HEK293 (cell line): ENCODE results near the gene CALCOCO1.

Experiments
- CTCF ChIA-PET: fragments of 350-600 bp; formaldehyde crosslinking; extraction: SDS; loops from one replicate; lab custom pipeline; 2021; ENCODE audit warnings: antibody characterized with exemption; lab: Yijun Ruan, JAX
- POLR2A ChIA-PET: fragments of 300-600 bp; formaldehyde crosslinking; extraction: SDS; loops from one replicate; lab custom pipeline; 2020; ENCODE audit warnings: antibody characterized with exemption, inconsistent platforms; lab: Yijun Ruan, JAX
- H3K27ac ChIP-seq: fragments of 200-500 bp; sonication (Bioruptor generic); 2 replicates; pipeline ENCODE4 v1.5.1; 2014; ENCODE audit warnings: low read depth, low read length, control low read depth, inconsistent platforms; ENCODE audit errors: extremely low read depth
- H3K36me3 ChIP-seq, 2 experiments: fragments of 200-500 bp in 1 of 2; sonication (Bioruptor generic) in 1 of 2; 1 replicate in 1 of 2; 2 replicates in 1 of 2; pipeline ENCODE4 v1.5.1; 2014 to 2017; ENCODE audit warnings: inconsistent platforms in 2 of 2, low read length in 2 of 2; ENCODE audit not compliant: control insufficient read depth in 2 of 2, insufficient read depth in 1 of 2
- H3K4me1 ChIP-seq: fragments of 200-500 bp; sonication (Bioruptor generic); 2 replicates; pipeline ENCODE4 v1.5.1; 2014; ENCODE audit warnings: mild to moderate bottlenecking, low read length, inconsistent platforms; ENCODE audit not compliant: control insufficient read depth, insufficient read depth
- H3K4me3 ChIP-seq: 2 replicates; pipeline ENCODE4 v1.5.1; 2011; ENCODE audit warnings: low read depth, mild to moderate bottlenecking, control low read depth, low read length, moderate library complexity
- H3K9me3 ChIP-seq: fragments of 200-500 bp; sonication (Bioruptor generic); 2 replicates; pipeline ENCODE4 v1.5.1; 2014; ENCODE audit warnings: low read depth, low read length, inconsistent platforms; ENCODE audit not compliant: control insufficient read depth, insufficient read depth
- BCL6B ChIP-seq: fragments of 450-650 bp; formaldehyde crosslinking; IDR thresholded peaks from 2 replicates; pipeline ENCODE4 v1.5.1; 2017; ENCODE audit warnings: missing biosample characterization, missing genetic modification characterization
- GFI1B ChIP-seq: fragments of 450-650 bp; formaldehyde crosslinking; IDR thresholded peaks from 2 replicates; pipeline ENCODE4 v1.5.1; 2016; ENCODE audit warnings: missing biosample characterization, missing genetic modification characterization
- GLIS2 ChIP-seq: fragments of 450-650 bp; formaldehyde crosslinking; IDR thresholded peaks from 2 replicates; pipeline ENCODE4 v1.5.1; 2016; ENCODE audit warnings: missing biosample characterization, missing genetic modification characterization
- MEIS1 ChIP-seq: sonication (generic); formaldehyde crosslinking; IDR thresholded peaks from 2 replicates; pipeline ENCODE4 v1.8.1; 2022; ENCODE audit warnings: missing genetic modification reagents, mild to moderate bottlenecking, borderline replicate concordance
- MZF1 ChIP-seq: fragments of 450-650 bp; formaldehyde crosslinking; IDR thresholded peaks from 2 replicates; pipeline ENCODE4 v1.5.1; 2017; ENCODE audit warnings: missing biosample characterization, missing genetic modification characterization, borderline replicate concordance
- PATZ1 ChIP-seq: fragments of 450-650 bp; formaldehyde crosslinking; IDR thresholded peaks from 2 replicates; pipeline ENCODE4 v1.5.1; 2016; ENCODE audit warnings: missing biosample characterization, missing genetic modification characterization
- REPIN1 ChIP-seq: fragments of 450-650 bp; formaldehyde crosslinking; IDR thresholded peaks from 2 replicates; pipeline ENCODE4 v1.5.1; 2017; ENCODE audit warnings: missing biosample characterization, missing genetic modification characterization, low read depth
- SCRT1 ChIP-seq: fragments of 450-650 bp; formaldehyde crosslinking; IDR thresholded peaks from 2 replicates; pipeline ENCODE4 v1.5.1; 2016; ENCODE audit warnings: missing biosample characterization, missing genetic modification characterization, borderline replicate concordance
- SCRT2 ChIP-seq: fragments of 450-650 bp; formaldehyde crosslinking; IDR thresholded peaks from 2 replicates; pipeline ENCODE4 v1.5.1; 2016; ENCODE audit warnings: missing biosample characterization, missing genetic modification characterization
- SETDB1 ChIP-seq: IDR thresholded peaks from one replicate; pipeline ENCODE4 v1.6.1; 2017; ENCODE audit warnings: mild to moderate bottlenecking, low read length, moderate library complexity, mixed read lengths; ENCODE audit not compliant: insufficient read length
- ZBTB17 ChIP-seq: fragments of 450-650 bp; formaldehyde crosslinking; IDR thresholded peaks from 2 replicates; pipeline ENCODE4 v1.5.1; 2016; ENCODE audit warnings: missing biosample characterization, missing genetic modification characterization
- ZNF138 ChIP-seq: fragments of 450-650 bp; formaldehyde crosslinking; IDR thresholded peaks from 2 replicates; pipeline ENCODE4 v1.5.1; 2016; ENCODE audit warnings: missing biosample characterization, missing genetic modification characterization, borderline replicate concordance
- ZNF248 ChIP-seq: fragments of 450-650 bp; formaldehyde crosslinking; IDR thresholded peaks from 2 replicates; pipeline ENCODE4 v1.5.1; 2017; ENCODE audit warnings: missing biosample characterization, missing genetic modification characterization
- ZNF266 ChIP-seq: fragments of 450-650 bp; formaldehyde crosslinking; IDR thresholded peaks from 2 replicates; pipeline ENCODE4 v1.5.1; 2016; ENCODE audit warnings: missing biosample characterization, missing genetic modification characterization, low read depth
- ZNF280D ChIP-seq: fragments of 450-650 bp; formaldehyde crosslinking; IDR thresholded peaks from 2 replicates; pipeline ENCODE4 v1.5.1; 2016; ENCODE audit warnings: missing biosample characterization, missing genetic modification characterization
- ZNF335 ChIP-seq: fragments of 450-650 bp; formaldehyde crosslinking; conservative IDR thresholded peaks from 2 replicates; pipeline ENCODE4 v1.5.1; 2016; ENCODE audit warnings: missing biosample characterization, missing genetic modification characterization
- ZNF394 ChIP-seq: fragments of 450-650 bp; formaldehyde crosslinking; IDR thresholded peaks from 2 replicates; pipeline ENCODE4 v1.5.1; 2016; ENCODE audit warnings: missing biosample characterization, missing genetic modification characterization, mild to moderate bottlenecking, moderate library complexity, borderline replicate concordance
- ZNF510 ChIP-seq: fragments of 450-650 bp; formaldehyde crosslinking; IDR thresholded peaks from 2 replicates; pipeline ENCODE4 v1.5.1; 2018; ENCODE audit warnings: mild to moderate bottlenecking, missing genetic modification characterization, missing biosample characterization; ENCODE audit not compliant: insufficient replicate concordance
- ZNF558 ChIP-seq: fragments of 450-650 bp; formaldehyde crosslinking; IDR thresholded peaks from 2 replicates; pipeline ENCODE4 v1.5.1; 2016; ENCODE audit warnings: missing biosample characterization, missing genetic modification characterization
- ZNF561 ChIP-seq: fragments of 450-650 bp; IDR thresholded peaks from 2 replicates; pipeline ENCODE4 v1.5.1; 2018; ENCODE audit warnings: missing biosample characterization, missing genetic modification characterization, borderline replicate concordance
- ZNF596 ChIP-seq: fragments of 450-650 bp; IDR thresholded peaks from 2 replicates; pipeline ENCODE4 v1.5.0; 2018; ENCODE audit warnings: missing biosample characterization, mild to moderate bottlenecking, missing genetic modification characterization, moderate library complexity
- ZNF610 ChIP-seq: fragments of 450-650 bp; formaldehyde crosslinking; IDR thresholded peaks from 2 replicates; pipeline ENCODE4 v1.5.1; 2016; ENCODE audit warnings: missing biosample characterization, missing genetic modification characterization, borderline replicate concordance
- ZNF660 ChIP-seq: fragments of 450-650 bp; IDR thresholded peaks from 2 replicates; pipeline ENCODE4 v1.5.1; 2018; ENCODE audit warnings: missing biosample characterization, mild to moderate bottlenecking, missing genetic modification characterization
- ZNF670 ChIP-seq: fragments of 450-650 bp; formaldehyde crosslinking; IDR thresholded peaks from 2 replicates; pipeline ENCODE4 v1.5.1; 2016; ENCODE audit warnings: missing biosample characterization, missing genetic modification characterization, low read depth
- ZNF704 ChIP-seq: fragments of 450-650 bp; formaldehyde crosslinking; IDR thresholded peaks from 2 replicates; pipeline ENCODE4 v1.5.1; 2016; ENCODE audit warnings: missing biosample characterization, missing genetic modification characterization
- ZNF707 ChIP-seq: fragments of 450-650 bp; formaldehyde crosslinking; IDR thresholded peaks from 2 replicates; pipeline ENCODE4 v1.5.1; 2016; ENCODE audit warnings: missing biosample characterization, missing genetic modification characterization
- ZNF776 ChIP-seq: fragments of 450-650 bp; formaldehyde crosslinking; IDR thresholded peaks from 2 replicates; pipeline ENCODE4 v1.5.0; 2017; ENCODE audit warnings: missing biosample characterization, missing genetic modification characterization, borderline replicate concordance
- ZNF791 ChIP-seq: fragments of 450-650 bp; formaldehyde crosslinking; IDR thresholded peaks from 2 replicates; pipeline ENCODE4 v1.5.1; 2016; ENCODE audit warnings: missing biosample characterization, missing genetic modification characterization
- ZSCAN23 ChIP-seq: fragments of 450-650 bp; formaldehyde crosslinking; IDR thresholded peaks from 2 replicates; pipeline ENCODE4 v1.5.1; 2016; ENCODE audit warnings: missing biosample characterization, missing genetic modification characterization

The CALCOCO1 gene

GRCh38 chr12:53677016-53677799, 50.0 kb downstream of the CALCOCO1 start (continued):
- no peak for TF ChIP-seq ZNF280D
- no peak for TF ChIP-seq ZNF248 (tag by site-specific recombination)
- TF ChIP-seq SCRT2 (tag by site-specific recombination): peak; percentile 97
- no peak for TF ChIP-seq ZNF510 (tag by site-specific recombination)
- peak; percentile 46; the same call in 1 of the 2 replicates for TF ChIP-seq PATZ1 (tag by site-specific recombination)
- TF ChIP-seq ZBTB17 (tag by site-specific recombination): peak; percentile 63
- TF ChIP-seq ZNF138 (tag by site-specific recombination): no peak
- peak; percentile 41 for TF ChIP-seq ZNF660 (tag by site-specific recombination)
- no peak for TF ChIP-seq ZNF791
- TF ChIP-seq ZNF561 (tag by site-specific recombination): peak; percentile 36
- peak; percentile 76 for TF ChIP-seq GLIS2 (tag by site-specific recombination)
- TF ChIP-seq ZNF394: peak; percentile 69; the same call in 1 of the 2 replicates
- TF ChIP-seq SCRT1 (tag by site-specific recombination): peak; percentile 73
- TF ChIP-seq ZNF266: no peak
- no peak for TF ChIP-seq SETDB1
- peak; percentile 82; the same call in 1 of the 2 replicates for TF ChIP-seq ZNF335 (tag by site-specific recombination)
- TF ChIP-seq ZSCAN23: no peak
- no peak for TF ChIP-seq ZNF776 (tag by site-specific recombination)
- TF ChIP-seq MZF1 (tag by site-specific recombination): peak; percentile 64; the same call in 1 of the 2 replicates

GRCh38 chr12:53676656-53677015, 50.6 kb downstream of the CALCOCO1 start:
- CTCF ChIA-PET: interaction anchor here (1.0 to 3.6 kb wide), 11 partner anchors 9 to 137 kb away, joined by 3 to 50 read pairs (median 5); no protein-coding TSS in a partner anchor
- Histone ChIP-seq H3K27ac (peak overlapping the region; percentile 90), H3K36me3 (peaks cover 21 to 22% of the 10 kb centered on the region in 2 experiments; a peak in 2 of 3 replicates), H3K9me3 (no peaks in the 10 kb centered on the region), H3K4me1 (0 out of 2 replicates have a peak, but pooled peaks cover 7% of the 10 kb centered on the region), H3K4me3 (peak overlapping the region; percentile 34)
- POLR2A ChIA-PET: interaction anchor here (0.6 to 2.9 kb wide), 13 partner anchors 15 to 341 kb away, joined by 3 to 13 read pairs (median 4); partner anchors contain the start of genes ATF7, CALCOCO1, MAP3K12 and TARBP2
- TF ChIP-seq ZNF707 (tag by site-specific recombination) (no peak), ZNF610 (tag by site-specific recombination) (no peak), ZNF704 (tag by site-specific recombination) (no peak), MEIS1 (CRISPR knock-in tag) (no peak), ZNF596 (0 out of 2 replicates have a peak, but pooled peaks have one; percentile 15), ZNF670 (no peak), REPIN1 (tag by site-specific recombination) (no peak), ZNF558 (tag by site-specific recombination) (no peak), GFI1B (tag by site-specific recombination) (no peak), BCL6B (tag by site-specific recombination) (peak; percentile 45; the same call in 1 of the 2 replicates)
